Measurements from ENCODE around the gene CCNT2. TPM values are rescaled to one million over a fixed set of nuclear protein-coding genes. Genes with fewer than 3 reads are reported as not detected.
"Not testable (repeated sequence)": the region's sequence is repeated elsewhere in the genome, so short reads cannot be mapped to it uniquely, and the experiment has no call there.

CCNT2 gene
- total RNA-seq, 4 donors from 2014 or later = 26.2 to 61.9 (median 48.0) TPM

DNA sequence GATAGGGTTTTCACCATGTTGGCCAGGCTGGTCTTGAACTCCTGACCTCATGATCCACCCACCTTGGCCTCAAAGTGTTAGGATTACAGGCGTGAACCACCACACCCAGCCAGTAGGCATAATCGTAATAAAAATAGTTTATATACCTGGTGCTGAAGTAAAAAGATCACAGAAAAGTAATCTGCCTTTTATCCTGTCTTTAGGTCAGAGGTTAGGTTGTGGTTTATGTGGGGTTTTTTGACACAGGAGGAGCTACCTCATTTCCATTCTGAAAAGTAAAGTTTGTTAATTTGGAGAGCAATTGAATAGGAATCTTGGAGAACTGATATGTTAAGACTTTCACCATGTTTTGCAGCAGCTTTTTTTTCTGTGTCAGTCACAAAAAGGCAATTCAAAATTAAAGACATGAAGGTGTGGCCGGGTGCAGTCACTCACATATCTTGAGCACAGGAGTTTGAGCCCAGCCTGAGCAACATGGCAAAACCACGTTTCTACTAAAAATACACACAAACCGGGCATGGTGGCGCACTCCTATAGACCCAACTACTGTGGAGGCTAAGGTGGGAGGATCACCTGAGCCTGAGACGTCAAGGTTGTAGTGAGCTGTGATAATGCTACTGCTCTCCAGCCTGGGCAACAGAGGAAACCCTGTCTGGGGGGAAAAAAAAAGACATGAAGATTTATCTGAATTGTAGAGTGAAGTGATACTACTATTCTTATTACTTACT is 31.5 kb downstream of the CCNT2 start:
- TF ChIP-seq POLR2A (IDR thresholded peaks at IDR 0.05) = no peak
- TF ChIP-seq, protein P1, sequence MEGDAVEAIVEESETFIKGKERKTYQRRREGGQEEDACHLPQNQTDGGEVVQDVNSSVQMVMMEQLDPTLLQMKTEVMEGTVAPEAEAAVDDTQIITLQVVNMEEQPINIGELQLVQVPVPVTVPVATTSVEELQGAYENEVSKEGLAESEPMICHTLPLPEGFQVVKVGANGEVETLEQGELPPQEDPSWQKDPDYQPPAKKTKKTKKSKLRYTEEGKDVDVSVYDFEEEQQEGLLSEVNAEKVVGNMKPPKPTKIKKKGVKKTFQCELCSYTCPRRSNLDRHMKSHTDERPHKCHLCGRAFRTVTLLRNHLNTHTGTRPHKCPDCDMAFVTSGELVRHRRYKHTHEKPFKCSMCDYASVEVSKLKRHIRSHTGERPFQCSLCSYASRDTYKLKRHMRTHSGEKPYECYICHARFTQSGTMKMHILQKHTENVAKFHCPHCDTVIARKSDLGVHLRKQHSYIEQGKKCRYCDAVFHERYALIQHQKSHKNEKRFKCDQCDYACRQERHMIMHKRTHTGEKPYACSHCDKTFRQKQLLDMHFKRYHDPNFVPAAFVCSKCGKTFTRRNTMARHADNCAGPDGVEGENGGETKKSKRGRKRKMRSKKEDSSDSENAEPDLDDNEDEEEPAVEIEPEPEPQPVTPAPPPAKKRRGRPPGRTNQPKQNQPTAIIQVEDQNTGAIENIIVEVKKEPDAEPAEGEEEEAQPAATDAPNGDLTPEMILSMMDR (IDR thresholded peaks at IDR 0.05) = no peak
- H3K4me3 ChIP-seq = no peak overlapping the region
- H3K9me3 ChIP-seq = no peaks in the 10 kb centered on the region
- DNase-seq = no peak
- peaks cover 0 to 87% (median 0%) of the 10 kb centered on the region in 3 donors for H3K36me3 ChIP-seq
- H3K4me1 ChIP-seq = no peaks in the 10 kb centered on the region
- no peak overlapping the region for H3K27ac ChIP-seq
- no peaks in the 10 kb centered on the region for H3K27me3 ChIP-seq

DNA sequence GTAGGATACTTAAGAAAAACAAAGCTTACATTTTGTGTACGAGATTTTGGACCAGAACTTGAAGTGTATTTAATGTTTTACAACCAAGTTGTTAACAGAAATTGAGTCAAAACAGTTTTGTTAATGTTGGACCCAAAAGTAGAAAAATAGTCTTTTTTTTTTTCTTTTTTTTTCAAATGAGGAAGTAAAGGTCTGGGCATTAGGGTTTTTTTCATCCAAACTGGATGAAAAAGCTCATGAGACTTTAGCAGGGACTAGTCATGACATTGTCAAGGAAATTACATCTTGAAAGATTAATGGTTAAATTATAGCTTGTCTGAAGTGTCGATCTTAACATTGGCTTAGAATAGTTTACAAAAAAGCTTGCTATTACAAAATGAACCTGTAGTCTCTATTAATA is 32.3 kb downstream of the CCNT2 start:
- TF ChIP-seq, protein P1 (IDR thresholded peaks at IDR 0.05) = no peak
- TF ChIP-seq POLR2A (IDR thresholded peaks at IDR 0.05) = no peak
- H3K4me3 ChIP-seq = no peak overlapping the region
- H3K4me1 ChIP-seq = no peaks in the 10 kb centered on the region
- no peaks in the 10 kb centered on the region for H3K27me3 ChIP-seq
- no peak for DNase-seq
- no peaks in the 10 kb centered on the region for H3K9me3 ChIP-seq
- H3K36me3 ChIP-seq = peaks cover 0 to 90% (median 0%) of the 10 kb centered on the region in 3 donors
- no peak overlapping the region for H3K27ac ChIP-seq

DNA sequence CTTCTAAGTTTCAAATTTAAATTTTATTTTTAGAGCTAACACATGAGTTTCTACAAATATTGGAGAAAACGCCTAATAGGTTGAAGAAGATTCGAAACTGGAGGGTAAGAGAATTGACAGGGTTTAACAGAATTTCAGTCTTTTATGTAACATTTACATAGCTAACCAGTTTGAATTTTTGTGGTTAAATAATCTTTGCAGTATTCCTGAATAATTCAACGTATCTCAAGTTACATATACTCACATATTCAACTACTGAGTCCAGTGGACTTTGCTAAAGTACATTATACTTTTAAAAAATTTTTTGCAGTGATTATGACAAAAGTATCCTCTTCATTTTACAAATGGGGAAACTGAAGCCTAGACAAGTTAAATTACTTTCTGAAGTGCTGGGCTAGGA is 34.0 kb downstream of the CCNT2 start:
- Histone ChIP-seq H3K36me3 (peaks cover 0 to 85% (median 0%) of the 10 kb centered on the region in 3 donors), H3K9me3 (no peaks in the 10 kb centered on the region), H3K27me3 (no peaks in the 10 kb centered on the region), H3K4me1 (no peaks in the 10 kb centered on the region), H3K27ac (no peak overlapping the region), H3K4me3 (no peak overlapping the region)
- no peak for TF ChIP-seq POLR2A (IDR thresholded peaks at IDR 0.05)
- TF ChIP-seq, protein P1 (IDR thresholded peaks at IDR 0.05) = no peak
- DNase-seq = no peak

DNA sequence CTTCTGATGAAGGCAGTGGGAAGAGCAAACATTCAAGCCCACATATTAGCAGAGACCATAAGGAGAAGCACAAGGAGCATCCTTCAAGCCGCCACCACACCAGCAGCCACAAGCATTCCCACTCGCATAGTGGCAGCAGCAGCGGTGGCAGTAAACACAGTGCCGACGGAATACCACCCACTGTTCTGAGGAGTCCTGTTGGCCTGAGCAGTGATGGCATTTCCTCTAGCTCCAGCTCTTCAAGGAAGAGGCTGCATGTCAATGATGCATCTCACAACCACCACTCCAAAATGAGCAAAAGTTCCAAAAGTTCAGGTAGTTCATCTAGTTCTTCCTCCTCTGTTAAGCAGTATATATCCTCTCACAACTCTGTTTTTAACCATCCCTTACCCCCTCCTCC is 35.4 kb downstream of the CCNT2 start:
- TF ChIP-seq, protein P1 (IDR thresholded peaks at IDR 0.05) = no peak
- no peak for TF ChIP-seq POLR2A (IDR thresholded peaks at IDR 0.05)
- Histone ChIP-seq H3K27ac (no peak overlapping the region), H3K27me3 (no peaks in the 10 kb centered on the region), H3K4me1 (no peaks in the 10 kb centered on the region), H3K9me3 (no peaks in the 10 kb centered on the region), H3K36me3 (peaks cover 0 to 70% (median 0%) of the 10 kb centered on the region in 3 donors), H3K4me3 (no peak overlapping the region)
- DNase-seq = no peak

DNA sequence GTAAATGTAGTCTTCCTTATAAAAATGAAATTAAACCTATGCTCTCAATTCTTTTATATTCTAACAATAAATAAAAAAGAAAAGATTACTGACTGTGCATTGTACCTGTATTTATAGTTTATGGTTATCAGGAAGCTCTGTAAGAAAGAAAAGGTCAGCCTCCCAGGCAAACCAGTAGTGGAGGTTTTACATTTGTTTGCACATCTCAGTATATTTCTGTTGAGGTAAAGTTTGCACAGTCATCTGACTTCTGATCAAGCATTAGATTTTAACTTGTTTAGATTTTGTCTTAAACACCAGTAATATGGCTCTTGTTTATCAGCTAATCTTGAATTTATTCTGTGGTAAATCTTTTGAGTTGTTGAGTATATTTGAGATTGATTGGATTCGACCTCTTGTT is 37.1 kb downstream of the CCNT2 start:
- no peaks in the 10 kb centered on the region for H3K4me1 ChIP-seq
- H3K9me3 ChIP-seq = no peaks in the 10 kb centered on the region
- H3K27ac ChIP-seq = no peak overlapping the region
- no peak for TF ChIP-seq POLR2A (IDR thresholded peaks at IDR 0.05)
- H3K4me3 ChIP-seq = no peak overlapping the region
- H3K27me3 ChIP-seq = no peaks in the 10 kb centered on the region
- H3K36me3 ChIP-seq = peaks cover 0 to 57% (median 0%) of the 10 kb centered on the region in 3 donors
- DNase-seq = no peak

DNA sequence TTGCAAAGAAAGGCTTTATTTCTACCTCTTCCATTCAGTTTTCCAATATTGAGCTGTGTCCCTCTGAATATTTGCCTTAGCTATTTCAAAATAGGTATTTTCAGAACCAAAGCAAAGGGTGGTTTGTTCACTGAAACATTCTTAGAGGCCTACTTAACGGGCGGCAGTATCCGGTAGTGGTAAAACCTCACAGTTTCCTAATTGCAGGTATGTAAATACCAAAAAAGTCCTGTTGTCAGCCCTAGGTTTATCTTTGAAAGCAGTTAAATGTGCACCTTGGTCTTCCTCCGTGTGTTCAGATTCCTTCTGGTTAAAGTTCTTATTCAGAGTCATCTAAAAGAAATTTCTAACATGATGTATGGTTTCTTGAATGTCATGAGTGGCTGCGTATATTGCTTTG is 38.9 kb downstream of the CCNT2 start:
- Histone ChIP-seq H3K9me3 (no peaks in the 10 kb centered on the region), H3K4me3 (no peak overlapping the region), H3K36me3 (peaks cover 0 to 44% (median 0%) of the 10 kb centered on the region in 3 donors), H3K27me3 (no peaks in the 10 kb centered on the region), H3K4me1 (no peaks in the 10 kb centered on the region), H3K27ac (no peak overlapping the region)
- DNase-seq = no peak
- TF ChIP-seq, protein P1 (IDR thresholded peaks at IDR 0.05) = no peak
- TF ChIP-seq POLR2A (IDR thresholded peaks at IDR 0.05) = no peak

DNA sequence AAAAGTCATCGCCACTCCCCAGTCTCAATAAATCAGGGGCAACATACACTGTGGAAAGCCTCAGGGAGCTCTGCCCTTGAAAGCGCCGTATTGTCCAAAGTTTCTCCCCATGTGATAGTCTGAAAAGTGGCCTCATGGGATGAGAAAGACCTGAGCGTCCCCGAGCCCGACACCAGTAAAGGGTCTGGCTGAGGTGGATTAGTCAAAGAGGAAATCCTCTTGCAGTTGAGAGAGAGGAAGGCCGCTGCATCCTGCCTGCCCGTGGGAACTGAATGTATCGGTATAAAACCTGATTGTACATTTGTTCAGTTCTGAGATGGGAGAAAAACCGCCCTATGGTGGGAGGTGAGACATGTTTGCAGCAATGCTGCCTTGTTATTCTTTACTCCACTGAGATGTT is 48.5 kb downstream of the CCNT2 start:
- H3K4me3 ChIP-seq, H3K4me1 ChIP-seq, H3K36me3 ChIP-seq, H3K9me3 ChIP-seq, DNase-seq, H3K27ac ChIP-seq, H3K27me3 ChIP-seq: not testable (repeated sequence)

All from Peyer's patch (tissue), 4 donors.